B cell (primary cell): ENCODE data around the gene PNPLA6. TPM values are rescaled to one million over a fixed set of nuclear protein-coding genes. Genes with fewer than 3 reads are reported as not detected.

ENCODE experiments used
- ATAC-seq: fragments of 200-7000 bp; cut with Tn5 transposase; one replicate; pipeline ENCODE4 v1.10.0; 2021; ENCODE audit warnings: low read depth, mild to moderate bottlenecking, moderate number of reproducible peaks, moderate library complexity
- CTCF ChIA-PET: fragments of 350-600 bp; sonication (Branson Sonifier 250); formaldehyde crosslinking; loops from one replicate; lab custom pipeline; 2021; ENCODE audit warnings: antibody characterized with exemption, inconsistent platforms; lab: Charles Lee
- POLR2A ChIA-PET: fragments of 350-600 bp; sonication (Branson Sonifier 250); formaldehyde crosslinking; loops from one replicate; lab custom pipeline; 2021; ENCODE audit warnings: antibody characterized with exemption; lab: Charles Lee
- DNase-seq: peaks from one replicate; pipeline ENCODE4 v3.0.0; 2013
- H2AFZ ChIP-seq: 2 replicates; pipeline ENCODE4 v1.6.1; 2012; ENCODE audit warnings: mild to moderate bottlenecking, low read depth, low read length; ENCODE audit not compliant: insufficient read depth, poor library complexity, severe bottlenecking
- H3K27ac ChIP-seq, 2 donors: 1 replicate in 1 of 2; 2 replicates in 1 of 2; pipeline ENCODE4 v1.5.1; 2012 to 2013; ENCODE audit warnings: low read length in 2 of 2, mild to moderate bottlenecking in 2 of 2, moderate library complexity in 1 of 2
- H3K27me3 ChIP-seq, 4 experiments: fragments of 200-600 bp in 1 of 4; sonication (generic) in 1 of 4; replicated peaks in 1 of 4; 1 replicate in 2 of 4; 2 replicates in 2 of 4; pipeline versions ENCODE4 v1.6.1 to v1.7.0; 2013 to 2016; ENCODE audit warnings: low read length in 3 of 4, mild to moderate bottlenecking in 2 of 4, mixed read lengths in 1 of 4, moderate library complexity in 1 of 4; ENCODE audit not compliant: insufficient read depth in 4 of 4, control insufficient read depth in 3 of 4; ENCODE audit errors: control extremely low read depth in 1 of 4
- H3K36me3 ChIP-seq, 2 experiments: replicated peaks in 1 of 2; 1 replicate in 1 of 2; 2 replicates in 1 of 2; pipeline versions ENCODE4 v1.6.1 to v1.7.1; 2013; ENCODE audit warnings: low read length in 1 of 2; ENCODE audit not compliant: insufficient read depth in 2 of 2, control insufficient read depth in 1 of 2; ENCODE audit errors: control extremely low read depth in 1 of 2, extremely low read depth in 1 of 2
- H3K4me1 ChIP-seq, 2 donors: fragments of 200-600 bp in 1 of 2; sonication (generic) in 1 of 2; 1 replicate in 1 of 2; 2 replicates in 1 of 2; pipeline versions ENCODE4 v1.5.1 to v1.6.1; 2013 to 2017; ENCODE audit warnings: low read length in 2 of 2; ENCODE audit not compliant: control insufficient read depth in 2 of 2, insufficient read depth in 2 of 2
- H3K4me2 ChIP-seq: replicated peaks from 2 replicates; pipeline ENCODE3; 2012; ENCODE audit warnings: mild to moderate bottlenecking, low read depth, low read length; ENCODE audit not compliant: poor library complexity, severe bottlenecking
- H3K4me3 ChIP-seq, 5 experiments: fragments of 200-600 bp in 1 of 5; sonication (generic) in 1 of 5; 1 replicate in 3 of 5; 2 replicates in 2 of 5; pipeline versions ENCODE4 v1.5.1 to v1.7.0; 2011 to 2016; ENCODE audit warnings: low read length in 4 of 5, mild to moderate bottlenecking in 4 of 5, low read depth in 2 of 5, control low read depth in 1 of 5, moderate library complexity in 1 of 5; ENCODE audit not compliant: insufficient read depth in 1 of 5; ENCODE audit errors: control extremely low read depth in 1 of 5, extremely low read depth in 1 of 5
- H3K79me2 ChIP-seq: fragments of 200-600 bp; sonication (generic); one replicate; pipeline ENCODE4 v1.6.0; 2016; ENCODE audit warnings: low read length; ENCODE audit not compliant: control insufficient read depth, insufficient read depth
- H3K9ac ChIP-seq: fragments of 200-600 bp; sonication (generic); 2 replicates; pipeline ENCODE4 v1.6.1; 2017; ENCODE audit warnings: mild to moderate bottlenecking, low read length, moderate library complexity
- H3K9me3 ChIP-seq, 3 donors: one replicate each; pipeline versions ENCODE4 v1.6.1 to v1.7.1; 2013; ENCODE audit warnings: low read length in 2 of 3; ENCODE audit not compliant: control insufficient read depth in 2 of 3, insufficient read depth in 1 of 3; ENCODE audit errors: control extremely low read depth in 1 of 3
- H4K20me1 ChIP-seq: 2 replicates; pipeline ENCODE4 v1.6.0; 2012; ENCODE audit warnings: mild to moderate bottlenecking, low read length; ENCODE audit not compliant: insufficient read depth, control insufficient read depth, poor library complexity, severe bottlenecking
- H3K27ac Mint-ChIP-seq: one replicate; pipeline ENCODE4 v1.8.0; 2021; ENCODE audit warnings: mixed read lengths
- H3K27me3 Mint-ChIP-seq: one replicate; pipeline ENCODE4 v1.8.0; 2021; ENCODE audit warnings: mixed read lengths
- H3K4me1 Mint-ChIP-seq: one replicate; pipeline ENCODE4 v1.8.0; 2021; ENCODE audit warnings: mixed read lengths
- H3K4me3 Mint-ChIP-seq: one replicate; pipeline ENCODE4 v1.8.0; 2021; ENCODE audit warnings: mixed read lengths
- H3K9me3 Mint-ChIP-seq: one replicate; pipeline ENCODE4 v1.8.0; 2022; ENCODE audit warnings: mixed read lengths; ENCODE audit not compliant: insufficient read depth
- EZH2 ChIP-seq: IDR thresholded peaks from 2 replicates; pipeline ENCODE4 v1.6.1; 2012; ENCODE audit warnings: borderline replicate concordance, low read depth, mild to moderate bottlenecking, moderate library complexity, low read length; ENCODE audit not compliant: insufficient read depth, poor library complexity, severe bottlenecking
- WGBS: methylation state at CpG from one replicate; pipeline ENCODE4 v1.1.5; 2013; ENCODE audit warnings: missing lambda C conversion rate; ENCODE audit not compliant: insufficient coverage; 5-methylcytosine and 5-hydroxymethylcytosine counted together
- intact Hi-C: fragments of 100-400 bp; cut with micrococcal nuclease; formaldehyde crosslinking; loops from one replicate; pipeline ENCODE4 v1.10.0; 2022
- polyA plus RNA-seq: library from polyadenylated mRNA; depleted of rRNA; stranded (reverse); fragments of >200 nt; gene quantifications from 2 replicates; pipeline ENCODE4 v1.2.3, GENCODE V29; 2012
- total RNA-seq, 2 donors: library from RNA; stranded (reverse); fragments of 120-200 nt in 1 of 2; gene quantifications; 1 replicate in 1 of 2; 2 replicates in 1 of 2; pipeline versions ENCODE4 v1.2.3 to v1.2.4, GENCODE V29; 2013 to 2022
- TF ChIP-seq, protein P1 (sequence below): fragments of 200-600 bp; IDR thresholded peaks from one replicate; pipeline ENCODE4 v1.8.0; 2022; ENCODE audit warnings: antibody characterized with exemption, mild to moderate bottlenecking

PNPLA6 gene
- total and polyA plus RNA-seq, 2 donors (not counting 1 experiment from before 2014, with no cell fraction given) = 102 to 149 TPM

- Histone ChIP-seq H3K9me3 (no peaks in the 10 kb centered on the region), H3K27me3 (no peaks in the 10 kb centered on the region), H3K4me3 (peak overlapping the region in 4 of 5 experiments; percentile 31 to 52 (median 43)), H2AFZ (no peak overlapping the region), H3K79me2 (peaks cover 4% of the 10 kb centered on the region), H3K4me1 (peaks cover 9 to 14% of the 10 kb centered on the region in 2 donors), H3K27ac (no peak overlapping the region), H3K36me3 (no peaks in the 10 kb centered on the region), H3K4me2 (peak overlapping the region; percentile 83), H4K20me1 (no peaks in the 10 kb centered on the region), H3K9ac (peak overlapping the region; percentile 53)
- WGBS = 6% methylated on average over 24 of the region's 28 CpGs
- Mint-ChIP-seq H3K4me1 (peaks cover 12% of the 10 kb centered on the region), H3K9me3 (no peaks in the 10 kb centered on the region), H3K27me3 (peaks cover 10% of the 10 kb centered on the region), H3K4me3 (peak overlapping the region; percentile 82), H3K27ac (peak overlapping the region; percentile 46)
- ChIA-PET POLR2A (interaction anchor here (1.6 kb wide), 1 partner anchor 15 kb away, joined by 4 read pairs; no protein-coding TSS in a partner anchor), CTCF (no interaction called here)
- DNase-seq (no peak), ATAC-seq (no peak)
- TF ChIP-seq EZH2 = no peak
- TF ChIP-seq, protein P1, sequence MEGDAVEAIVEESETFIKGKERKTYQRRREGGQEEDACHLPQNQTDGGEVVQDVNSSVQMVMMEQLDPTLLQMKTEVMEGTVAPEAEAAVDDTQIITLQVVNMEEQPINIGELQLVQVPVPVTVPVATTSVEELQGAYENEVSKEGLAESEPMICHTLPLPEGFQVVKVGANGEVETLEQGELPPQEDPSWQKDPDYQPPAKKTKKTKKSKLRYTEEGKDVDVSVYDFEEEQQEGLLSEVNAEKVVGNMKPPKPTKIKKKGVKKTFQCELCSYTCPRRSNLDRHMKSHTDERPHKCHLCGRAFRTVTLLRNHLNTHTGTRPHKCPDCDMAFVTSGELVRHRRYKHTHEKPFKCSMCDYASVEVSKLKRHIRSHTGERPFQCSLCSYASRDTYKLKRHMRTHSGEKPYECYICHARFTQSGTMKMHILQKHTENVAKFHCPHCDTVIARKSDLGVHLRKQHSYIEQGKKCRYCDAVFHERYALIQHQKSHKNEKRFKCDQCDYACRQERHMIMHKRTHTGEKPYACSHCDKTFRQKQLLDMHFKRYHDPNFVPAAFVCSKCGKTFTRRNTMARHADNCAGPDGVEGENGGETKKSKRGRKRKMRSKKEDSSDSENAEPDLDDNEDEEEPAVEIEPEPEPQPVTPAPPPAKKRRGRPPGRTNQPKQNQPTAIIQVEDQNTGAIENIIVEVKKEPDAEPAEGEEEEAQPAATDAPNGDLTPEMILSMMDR = no peak
- intact Hi-C loops = loop anchor here (2.0 kb wide), 1 partner anchor 18 kb away; the partner anchor contains the start of gene PNPLA6
Measured at GRCh38 chr19:7516333-7516732, 19.2 kb upstream of the PNPLA6 start.

- intact Hi-C loops = loop anchor here (2.0 kb wide), 1 partner anchor 18 kb away; the partner anchor contains the start of gene PNPLA6
- Histone ChIP-seq H3K79me2 (peaks cover 4% of the 10 kb centered on the region), H3K4me1 (peaks cover 11 to 16% of the 10 kb centered on the region in 2 donors), H3K4me3 (peak overlapping the region in 1 of 5 experiments; percentile 42), H3K27me3 (no peaks in the 10 kb centered on the region), H3K36me3 (no peaks in the 10 kb centered on the region), H4K20me1 (no peaks in the 10 kb centered on the region), H3K9me3 (no peaks in the 10 kb centered on the region), H3K9ac (peak overlapping the region; percentile 53), H3K27ac (no peak overlapping the region), H2AFZ (no peak overlapping the region), H3K4me2 (peak overlapping the region; percentile 83)
- no peak for TF ChIP-seq EZH2
- TF ChIP-seq, protein P1 = no peak
- no peaks in the 10 kb centered on the region for H3K9me3 Mint-ChIP-seq
- peaks cover 14% of the 10 kb centered on the region for H3K4me1 Mint-ChIP-seq
- ATAC-seq (no peak), DNase-seq (no peak)
- WGBS = 100% methylated on average over 1 of the region's 4 CpGs
- ChIA-PET POLR2A (interaction anchor here (1.6 kb wide), 1 partner anchor 15 kb away, joined by 4 read pairs; no protein-coding TSS in a partner anchor), CTCF (no interaction called here)
- peak overlapping the region; percentile 82 for H3K4me3 Mint-ChIP-seq
- H3K27ac Mint-ChIP-seq = peak overlapping the region; percentile 46
- H3K27me3 Mint-ChIP-seq = peaks cover 8% of the 10 kb centered on the region
Measured at GRCh38 chr19:7516878-7517277, 18.6 kb upstream of the PNPLA6 start.
